Right lobe of liver (tissue), 6 donors: ENCODE data around the gene SH3YL1. TPM values are rescaled to one million over a fixed set of nuclear protein-coding genes. Genes with fewer than 3 reads are reported as not detected.

Experiments used
- ATAC-seq, 4 donors: fragments of 200-7000 bp; cut with Tn5 transposase; one replicate each; pipeline ENCODE4 v1.9.1; 2020; ENCODE audit warnings: mild to moderate bottlenecking in 4 of 4, moderate library complexity in 4 of 4
- DNase-seq, 3 donors: peaks; one replicate each; pipeline ENCODE4 v3.0.0-alpha.2; 2020
- H3K27ac ChIP-seq, 3 donors: fragments of 200-600 bp; one replicate each; pipeline ENCODE4 v1.8.0; 2022
- H3K27me3 ChIP-seq, 2 donors: fragments of 200-600 bp; one replicate each; pipeline ENCODE4 v1.8.0; 2022
- H3K36me3 ChIP-seq, 4 donors: fragments of 200-600 bp; sonication (generic) in 1 of 4; one replicate each; pipeline versions ENCODE4 v1.5.1 to v1.8.0; 2017 to 2022; ENCODE audit warnings: control low read depth in 1 of 4
- H3K4me1 ChIP-seq, 4 donors: fragments of 200-600 bp; sonication (generic) in 1 of 4; one replicate each; pipeline versions ENCODE4 v1.5.1 to v1.8.0; 2017 to 2022; ENCODE audit warnings: control low read depth in 1 of 4
- H3K4me3 ChIP-seq, 3 donors: fragments of 200-600 bp; one replicate each; pipeline ENCODE4 v1.8.0; 2022
- H3K9me3 ChIP-seq, 4 donors: fragments of 200-600 bp; sonication (generic) in 1 of 4; one replicate each; pipeline versions ENCODE4 v1.5.1 to v1.8.0; 2017 to 2022; ENCODE audit warnings: control low read depth in 1 of 4
- POLR2A ChIP-seq: fragments of 450-650 bp; IDR thresholded peaks from one replicate; pipeline ENCODE4 v1.6.1; 2017; ENCODE audit warnings: antibody characterized with exemption, mild to moderate bottlenecking
- WGBS: methylation state at CpG from one replicate; pipeline ENCODE4 v1.1.6; 2018; ENCODE audit warnings: low coverage, low lambda C conversion rate; ENCODE audit not compliant: insufficient coverage; ENCODE audit errors: missing lambda C conversion rate; 5-methylcytosine and 5-hydroxymethylcytosine counted together
- intact Hi-C, 2 donors: fragments of 100-400 bp; cut with DNase I; formaldehyde crosslinking; loops; one replicate each; pipeline versions ENCODE4 v1.11.2 to v1.14.1; 2022
- total RNA-seq, 6 experiments: library from RNA; depleted of rRNA in 2 of 6; stranded (reverse); fragments of >200 nt in 2 of 6; fragmentation: NEBNext Ultra II Directional in 3 of 6; extraction: Animal tissue kit (Norgen Biotek cat#: 25700) in 3 of 6; gene quantifications; one replicate each; pipeline versions ENCODE4 v1.1.0 to v1.2.4, GENCODE V29; 2016 to 2023
- TF ChIP-seq, protein P1 (sequence below), 4 donors: fragments of 200-600 bp in 3 of 4; fragments of 450-650 bp in 1 of 4; IDR thresholded peaks; one replicate each; pipeline versions ENCODE4 v1.5.1 to v1.8.0; 2016 to 2022; ENCODE audit warnings: antibody characterized with exemption in 4 of 4, mild to moderate bottlenecking in 2 of 4
- donor health status: DM: no; HTN: yes; CAD: no.
- donor health status: DM: no; HTN: no; CAD: no.
- donor health status: DM: no; HTN: no; CAD: no.
- donor health status: DM: no; HTN: yes; CAD: no.
- donor health status: DM: no; HTN: yes; CAD: no.

Gene SH3YL1
- total RNA-seq, 6 experiments from 2014 or later, result 5.9 to 23.0 (median 8.7) TPM

DNA sequence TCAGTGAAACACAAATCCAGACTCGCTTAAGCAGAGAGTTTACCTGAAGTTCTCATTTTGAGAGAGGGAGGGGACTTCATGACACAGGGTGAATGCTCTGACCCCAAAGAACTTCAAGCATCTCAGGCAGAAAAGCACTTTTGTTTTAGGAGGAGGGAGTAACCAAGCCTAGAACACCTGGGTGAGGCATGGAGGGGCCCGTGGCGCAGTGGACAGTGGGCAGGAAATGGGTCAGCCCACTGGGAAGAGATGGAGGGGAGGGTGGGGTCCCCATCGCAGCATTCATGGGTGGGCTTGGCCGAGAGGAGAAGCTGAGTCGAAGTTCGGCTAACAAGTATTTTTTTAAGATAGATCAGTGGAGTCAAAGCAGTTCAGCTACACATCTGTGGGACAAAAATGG is 67.9 kb downstream of the SH3YL1 start:
- Histone ChIP-seq H3K4me1 (no peaks in the 10 kb centered on the region), H3K4me3 (no peak overlapping the region), H3K9me3 (no peaks in the 10 kb centered on the region), H3K27me3 (no peaks in the 10 kb centered on the region), H3K36me3 (no peaks in the 10 kb centered on the region), H3K27ac (no peak overlapping the region)
- intact Hi-C loops, result no loop called here
- TF ChIP-seq, protein P1, sequence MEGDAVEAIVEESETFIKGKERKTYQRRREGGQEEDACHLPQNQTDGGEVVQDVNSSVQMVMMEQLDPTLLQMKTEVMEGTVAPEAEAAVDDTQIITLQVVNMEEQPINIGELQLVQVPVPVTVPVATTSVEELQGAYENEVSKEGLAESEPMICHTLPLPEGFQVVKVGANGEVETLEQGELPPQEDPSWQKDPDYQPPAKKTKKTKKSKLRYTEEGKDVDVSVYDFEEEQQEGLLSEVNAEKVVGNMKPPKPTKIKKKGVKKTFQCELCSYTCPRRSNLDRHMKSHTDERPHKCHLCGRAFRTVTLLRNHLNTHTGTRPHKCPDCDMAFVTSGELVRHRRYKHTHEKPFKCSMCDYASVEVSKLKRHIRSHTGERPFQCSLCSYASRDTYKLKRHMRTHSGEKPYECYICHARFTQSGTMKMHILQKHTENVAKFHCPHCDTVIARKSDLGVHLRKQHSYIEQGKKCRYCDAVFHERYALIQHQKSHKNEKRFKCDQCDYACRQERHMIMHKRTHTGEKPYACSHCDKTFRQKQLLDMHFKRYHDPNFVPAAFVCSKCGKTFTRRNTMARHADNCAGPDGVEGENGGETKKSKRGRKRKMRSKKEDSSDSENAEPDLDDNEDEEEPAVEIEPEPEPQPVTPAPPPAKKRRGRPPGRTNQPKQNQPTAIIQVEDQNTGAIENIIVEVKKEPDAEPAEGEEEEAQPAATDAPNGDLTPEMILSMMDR (IDR thresholded peaks at IDR 0.05), result no peak
- no peak for TF ChIP-seq POLR2A
- ATAC-seq (no peak), DNase-seq (no peak)
- WGBS, result 82% methylated on average over 6 of the region's 7 CpGs

DNA sequence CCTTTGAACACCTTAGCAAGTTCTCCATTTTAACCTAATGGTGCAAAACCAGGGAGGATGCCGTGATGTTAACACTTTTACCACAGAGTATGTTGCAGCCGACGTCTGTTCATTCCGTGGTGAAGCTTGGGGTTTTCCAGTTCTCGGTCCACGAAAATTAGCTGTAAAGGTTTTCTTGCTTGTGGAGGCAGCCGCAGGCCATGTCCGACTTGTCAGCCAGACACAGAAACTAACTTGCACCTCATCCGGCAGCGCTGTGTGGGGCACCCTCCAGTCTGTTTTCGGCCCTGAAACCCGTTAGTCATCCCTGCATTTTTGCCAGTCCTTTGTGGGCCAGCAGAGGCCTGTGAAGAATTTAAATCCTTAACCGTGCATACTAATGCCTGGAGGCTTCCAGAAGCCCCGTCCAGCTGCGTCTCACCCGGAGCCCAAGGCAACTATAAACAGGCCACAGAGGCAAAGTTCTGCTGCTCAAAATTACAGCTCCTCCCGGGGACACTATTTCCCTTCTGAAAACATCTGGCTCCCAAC is 70.6 kb downstream of the SH3YL1 start:
- 78% methylated on average over 14 of the region's 17 CpGs for WGBS
- DNase-seq (no peak), ATAC-seq (no peak)
- Histone ChIP-seq H3K4me1 (no peaks in the 10 kb centered on the region), H3K4me3 (no peak overlapping the region), H3K27ac (no peak overlapping the region), H3K36me3 (no peaks in the 10 kb centered on the region), H3K27me3 (no peaks in the 10 kb centered on the region), H3K9me3 (no peaks in the 10 kb centered on the region)
- TF ChIP-seq, protein P1 (IDR thresholded peaks at IDR 0.05), result no peak
- intact Hi-C loops, result no loop called here

DNA sequence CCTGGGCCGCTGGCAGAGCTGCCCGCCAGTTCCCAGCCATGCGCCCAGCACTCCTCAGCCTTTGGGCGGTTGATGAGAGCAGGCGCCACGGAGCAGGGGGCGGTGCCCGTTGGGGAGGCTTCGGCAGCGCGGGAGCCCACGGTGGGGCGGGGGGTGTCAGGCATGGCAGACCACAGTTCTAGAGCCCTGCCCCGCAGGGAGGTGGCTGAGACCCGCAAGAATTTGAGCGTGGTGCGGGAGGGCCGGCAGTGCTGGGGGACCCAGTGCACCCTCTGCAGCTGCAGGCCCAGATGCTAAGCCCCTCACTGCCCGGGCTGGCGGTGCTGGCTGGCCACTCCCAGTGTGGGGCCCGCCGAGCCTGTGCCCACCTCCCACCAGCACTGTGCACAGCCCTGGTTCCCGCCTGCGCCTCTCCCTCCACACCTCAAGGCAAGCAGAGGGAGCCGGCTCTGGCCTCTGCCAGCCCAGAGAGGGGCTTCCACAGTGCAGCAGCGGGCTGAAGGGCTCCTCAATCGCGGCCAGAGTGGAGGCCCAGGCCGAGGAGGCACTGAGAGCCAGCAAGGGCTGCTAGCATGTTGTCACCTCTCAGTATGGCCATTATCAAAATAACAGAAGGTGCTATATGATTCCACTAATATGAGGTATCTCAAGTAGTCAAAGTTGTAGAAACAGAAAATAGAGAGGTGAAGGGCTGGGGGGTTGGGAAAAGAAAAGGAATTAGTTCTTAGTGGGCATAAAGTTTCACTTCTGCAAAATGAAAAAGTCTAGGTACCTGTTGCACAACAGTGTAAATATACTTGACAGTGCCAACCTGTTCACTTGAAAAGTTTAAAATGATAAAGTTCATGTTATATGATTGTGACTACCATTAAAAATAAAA is 72.3 kb downstream of the SH3YL1 start:
- Histone ChIP-seq H3K4me3 (no peak overlapping the region), H3K4me1 (no peaks in the 10 kb centered on the region), H3K27ac (no peak overlapping the region), H3K9me3 (no peaks in the 10 kb centered on the region), H3K36me3 (no peaks in the 10 kb centered on the region), H3K27me3 (no peaks in the 10 kb centered on the region)
- 80% methylated on average over 7 of the region's 29 CpGs for WGBS
- TF ChIP-seq POLR2A, result no peak
- intact Hi-C loops, result no loop called here
- no peak for DNase-seq
- ATAC-seq, result peak in 1 of 4 donors; percentile 26

DNA sequence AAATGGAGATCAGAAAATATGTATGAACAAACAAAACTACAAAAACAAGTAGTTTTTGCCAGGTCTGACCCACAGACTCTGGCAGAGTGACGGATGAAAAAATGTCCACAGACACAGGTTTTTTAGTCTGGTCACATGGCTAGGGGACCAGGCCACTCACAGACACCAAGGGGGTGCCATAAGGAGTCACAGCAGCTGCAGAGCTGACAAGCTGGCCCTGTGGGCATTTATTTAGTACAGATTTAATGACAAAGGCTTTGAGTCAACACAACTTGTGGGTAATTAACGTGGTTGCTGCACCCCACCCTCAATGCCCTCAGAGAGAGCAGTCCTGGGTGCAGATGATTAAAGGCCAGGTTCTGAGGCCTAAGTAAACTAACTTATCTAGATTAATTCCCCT is 76.0 kb downstream of the SH3YL1 start:
- 68% methylated on average over 2 of the region's 2 CpGs for WGBS
- Histone ChIP-seq H3K27ac (no peak overlapping the region), H3K27me3 (no peaks in the 10 kb centered on the region), H3K4me1 (no peaks in the 10 kb centered on the region), H3K9me3 (no peaks in the 10 kb centered on the region), H3K4me3 (no peak overlapping the region), H3K36me3 (no peaks in the 10 kb centered on the region)
- intact Hi-C loops, result no loop called here
- DNase-seq (no peak), ATAC-seq (no peak)
- TF ChIP-seq, protein P1 (IDR thresholded peaks at IDR 0.05), result no peak
- no peak for TF ChIP-seq POLR2A

DNA sequence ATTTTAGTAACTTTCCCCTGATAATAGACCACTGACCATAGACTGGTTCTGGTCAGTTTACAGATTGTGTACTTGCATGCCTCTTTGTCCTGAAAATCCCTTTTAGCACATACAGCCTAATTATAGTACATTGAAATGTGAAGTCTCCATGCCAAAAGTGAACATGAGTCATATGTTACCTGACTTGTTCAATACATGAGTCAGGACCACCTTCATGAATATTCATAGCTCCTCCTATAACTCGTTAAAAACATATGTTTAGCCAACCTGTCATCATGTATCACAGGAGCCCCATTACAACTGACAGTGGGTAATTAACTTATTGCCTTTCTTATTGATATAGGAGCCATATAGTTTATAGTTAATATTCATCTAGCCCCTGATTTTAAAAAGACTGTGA is 78.6 kb downstream of the SH3YL1 start:
- no peak for ATAC-seq
- no peak overlapping the region for H3K4me3 ChIP-seq
- intact Hi-C loops, result no loop called here
- H3K36me3 ChIP-seq, result no peaks in the 10 kb centered on the region
- no peak overlapping the region for H3K27ac ChIP-seq
- H3K9me3 ChIP-seq, result no peaks in the 10 kb centered on the region
- no peaks in the 10 kb centered on the region for H3K4me1 ChIP-seq
- 20% methylated on average over 1 of the region's 1 CpG for WGBS
- TF ChIP-seq, protein P1 (IDR thresholded peaks at IDR 0.05), result no peak
- no peak for DNase-seq
- H3K27me3 ChIP-seq, result no peaks in the 10 kb centered on the region
